ENCODE data around the gene EXOG.

The EXOG gene

DNA sequence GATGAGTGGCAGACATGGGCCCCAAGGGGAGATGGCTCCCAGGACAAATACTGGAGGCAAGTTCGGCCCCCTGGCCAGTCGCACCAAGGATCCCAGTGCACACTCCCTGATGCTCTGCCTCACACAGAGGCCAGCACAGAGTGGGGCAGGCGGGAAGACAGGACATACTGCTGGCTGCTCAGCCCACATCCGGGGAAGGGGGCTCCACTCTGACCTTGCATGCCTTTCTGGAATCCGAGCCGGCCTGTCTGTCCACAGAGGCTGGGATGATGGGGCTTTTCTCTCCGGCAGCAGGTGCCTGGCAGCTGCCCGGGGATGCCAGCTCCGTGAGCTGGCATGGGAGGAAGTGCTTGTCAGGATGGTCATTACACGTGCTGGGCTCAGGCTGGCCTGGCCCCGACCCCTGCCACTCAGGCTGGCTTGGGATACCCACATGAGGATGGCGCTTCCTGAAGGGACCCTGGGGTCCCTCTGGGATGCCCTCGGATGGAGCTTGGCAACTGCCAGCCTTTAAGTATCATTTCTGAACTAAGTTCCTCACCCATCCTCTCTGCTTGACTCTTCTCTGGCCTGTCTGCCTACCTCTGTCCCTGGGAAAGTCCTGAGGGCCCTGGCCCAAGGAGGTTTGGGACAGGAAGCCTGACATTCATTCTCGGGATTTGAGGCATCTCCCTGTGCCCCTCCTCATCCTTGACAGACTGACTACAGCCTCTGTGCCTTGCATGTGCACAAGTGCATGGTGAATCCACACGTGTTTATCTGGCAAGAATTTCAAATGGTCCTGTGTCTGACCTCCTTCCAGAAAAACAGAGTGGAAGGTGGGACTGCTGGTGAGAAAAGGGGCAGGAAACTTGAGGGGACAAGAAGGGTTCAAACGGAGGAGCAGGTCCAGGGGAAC is 46.5 kb downstream of the EXOG start:
- in situ Hi-C loops (cut with MboI; ENCODE audit: low sequenced_read_pairs): no loop called here

- in situ Hi-C loops (cut with MboI; ENCODE audit: low sequenced_read_pairs): no loop called here
Observed at GRCh38 chr3:38543586-38543985, 47.4 kb downstream of the EXOG start.

GRCh38 chr3:38544926-38545325 is 48.8 kb downstream of the EXOG start:
- in situ Hi-C loops (cut with MboI; ENCODE audit: low sequenced_read_pairs): no loop called here

DNA sequence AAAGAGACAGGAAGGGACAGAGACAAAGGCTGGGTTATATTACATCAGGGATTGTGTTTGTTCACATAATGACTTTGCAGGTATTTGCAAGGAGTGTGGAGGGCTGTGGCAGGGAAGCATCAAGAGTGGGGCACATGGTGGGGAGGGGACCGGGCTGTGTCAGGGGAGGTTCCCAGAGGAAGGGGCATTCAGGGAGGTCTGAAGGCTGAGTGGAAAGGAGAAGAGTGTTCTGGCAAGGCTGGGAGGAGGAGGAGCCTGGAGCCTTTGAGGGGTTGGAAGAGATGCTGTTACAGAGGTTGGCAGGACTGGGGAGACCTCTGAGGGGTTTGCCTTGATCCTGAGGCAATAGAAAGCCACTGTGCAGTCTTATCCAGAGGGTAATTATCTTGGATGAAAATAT is 49.4 kb downstream of the EXOG start:
- in situ Hi-C loops (cut with MboI; ENCODE audit: low sequenced_read_pairs): no loop called here

DNA sequence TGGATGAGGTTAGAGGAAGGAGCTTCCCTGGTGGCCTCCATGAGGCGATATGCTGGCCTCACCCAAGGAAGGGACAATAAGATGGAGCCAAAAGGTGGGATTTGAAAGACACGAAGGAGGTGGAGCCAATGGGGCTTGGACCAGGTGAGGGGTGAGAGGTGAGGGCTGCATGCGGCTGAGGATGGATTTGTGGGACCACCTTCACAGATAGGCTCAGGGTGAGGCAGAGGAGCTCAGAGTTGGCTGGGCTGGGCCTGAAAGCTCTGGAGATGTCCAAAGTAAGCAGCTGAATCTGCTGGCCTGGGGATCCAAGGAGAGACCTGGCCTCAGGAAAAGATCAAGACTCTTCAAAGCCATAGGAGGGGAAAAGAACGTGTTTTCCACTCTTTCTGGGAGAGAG is 49.8 kb downstream of the EXOG start:
- in situ Hi-C loops (cut with MboI; ENCODE audit: low sequenced_read_pairs): no loop called here

DNA sequence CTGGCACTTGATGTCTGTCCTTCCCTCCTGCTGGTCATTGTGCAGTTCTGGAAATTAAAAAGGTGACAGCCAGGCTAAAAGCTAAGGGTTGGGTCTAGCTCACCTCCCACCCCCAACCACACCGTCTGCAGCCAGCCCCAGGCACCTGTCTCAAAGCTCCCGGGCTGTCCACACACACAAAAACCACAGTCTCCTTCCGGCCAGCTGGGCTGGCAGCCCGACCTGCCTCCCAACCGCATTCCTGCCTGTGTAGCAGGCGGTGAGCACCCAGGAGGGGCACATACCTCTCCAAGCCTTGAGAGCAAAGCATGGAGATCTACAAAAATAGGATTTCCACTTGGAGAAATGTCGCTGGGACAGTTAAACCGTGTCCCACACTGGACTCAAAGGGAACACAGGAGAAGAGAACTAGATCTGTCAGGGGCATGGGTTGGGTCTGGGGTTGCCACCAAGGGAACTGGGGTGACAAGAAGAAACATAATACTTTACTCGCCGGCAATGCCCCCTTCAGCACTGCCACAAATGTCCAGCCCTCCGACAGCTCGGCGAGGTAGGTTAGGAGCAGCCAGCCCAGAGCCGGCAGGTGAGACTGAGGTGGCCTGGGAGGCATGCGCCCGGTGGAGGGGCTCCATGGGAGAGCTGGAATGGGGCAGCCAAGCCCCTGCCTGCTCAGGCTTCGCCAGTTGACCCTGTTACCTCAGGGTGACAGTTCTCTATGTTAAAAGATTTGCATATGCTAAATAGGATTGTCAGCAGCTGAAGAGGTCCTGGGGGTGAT is 52.2 kb downstream of the EXOG start:
- in situ Hi-C loops (cut with MboI; ENCODE audit: low sequenced_read_pairs): no loop called here

GRCh38 chr3:38549082-38549481 is 52.9 kb downstream of the EXOG start:
- in situ Hi-C loops (cut with MboI; ENCODE audit: low sequenced_read_pairs): no loop called here

GRCh38 chr3:38549486-38549885 is 53.3 kb downstream of the EXOG start:
- in situ Hi-C loops (cut with MboI; ENCODE audit: low sequenced_read_pairs): no loop called here

- in situ Hi-C loops (cut with MboI; ENCODE audit: low sequenced_read_pairs): no loop called here
Observed at GRCh38 chr3:38549957-38550840, 54.1 kb downstream of the EXOG start.

- in situ Hi-C loops (cut with MboI; ENCODE audit: low sequenced_read_pairs): no loop called here
Observed at GRCh38 chr3:38551026-38551832, 55.1 kb downstream of the EXOG start.

DNA sequence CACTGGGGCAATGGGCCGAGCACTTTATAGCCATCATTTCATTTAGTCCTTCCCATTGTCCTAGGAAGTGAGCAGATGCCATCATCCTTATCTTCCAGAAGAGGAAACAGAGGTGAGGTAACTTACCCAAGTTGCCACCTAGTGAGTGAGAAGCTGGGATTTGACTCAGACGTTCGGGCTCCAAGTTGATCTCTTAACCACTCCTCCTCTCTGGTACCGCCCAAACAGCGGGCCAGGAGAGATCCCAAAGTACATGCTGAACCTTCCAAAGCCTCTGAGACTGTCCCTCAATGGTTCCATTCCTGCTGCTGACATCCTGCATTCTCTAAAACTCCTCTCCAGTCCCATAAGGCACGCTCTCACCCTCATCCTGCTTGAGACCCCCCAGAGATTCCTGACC is 56.2 kb downstream of the EXOG start:
- in situ Hi-C loops (cut with MboI; ENCODE audit: low sequenced_read_pairs): no loop called here

DNA sequence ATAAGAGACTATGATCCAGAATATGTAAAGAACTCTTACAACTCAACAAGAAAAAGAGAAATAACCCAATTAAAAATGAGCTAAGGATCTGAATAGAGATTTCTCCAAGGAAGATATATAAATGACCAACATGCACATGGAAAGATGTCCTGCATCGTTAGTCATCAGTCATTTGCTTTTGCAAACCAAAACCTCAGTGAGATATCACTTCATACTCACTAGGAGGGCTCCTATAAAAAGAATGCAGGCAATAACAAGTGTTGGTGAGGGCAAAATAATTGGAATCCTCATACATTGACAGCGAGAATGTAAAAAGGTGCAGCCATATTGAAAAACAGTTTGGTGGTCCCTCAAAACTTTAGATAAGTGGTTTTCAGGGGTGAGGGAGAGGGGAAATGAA is 56.9 kb downstream of the EXOG start:
- in situ Hi-C loops (cut with MboI; ENCODE audit: low sequenced_read_pairs): no loop called here

DNA sequence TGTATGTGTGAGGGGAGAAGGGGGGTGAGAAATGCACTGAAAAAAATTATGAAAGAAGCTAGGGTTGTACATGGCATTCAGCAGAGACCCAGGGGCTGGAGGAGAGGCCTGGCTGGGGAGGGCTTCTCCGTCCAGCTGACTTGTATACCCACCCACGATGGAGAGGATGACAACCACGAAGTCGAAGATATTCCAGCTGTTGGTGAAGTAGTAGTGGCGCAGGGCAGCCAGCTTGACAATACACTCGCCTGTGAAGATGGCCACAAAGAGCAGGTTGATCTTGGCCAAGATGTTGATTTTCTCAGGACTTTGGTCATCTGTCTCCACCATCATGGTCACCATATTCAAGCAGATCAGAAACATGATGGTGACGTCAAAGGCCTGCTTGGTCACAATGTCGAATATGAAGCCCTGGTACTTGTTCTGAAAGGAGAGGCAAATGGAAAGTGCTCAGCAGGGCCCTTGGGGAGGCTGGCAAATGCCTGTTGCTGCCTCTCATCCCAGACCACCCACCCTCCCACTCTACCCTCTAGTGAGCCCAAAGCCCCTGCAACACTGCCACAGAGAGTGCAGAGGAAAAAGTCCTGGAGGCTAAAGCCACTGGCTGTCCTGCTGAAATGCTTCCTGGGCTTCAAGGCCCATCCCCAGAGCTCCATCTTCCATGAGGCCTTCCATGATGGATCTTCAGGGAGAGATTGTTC is 58.1 kb downstream of the EXOG start:
- in situ Hi-C loops (cut with MboI; ENCODE audit: low sequenced_read_pairs): no loop called here

DNA sequence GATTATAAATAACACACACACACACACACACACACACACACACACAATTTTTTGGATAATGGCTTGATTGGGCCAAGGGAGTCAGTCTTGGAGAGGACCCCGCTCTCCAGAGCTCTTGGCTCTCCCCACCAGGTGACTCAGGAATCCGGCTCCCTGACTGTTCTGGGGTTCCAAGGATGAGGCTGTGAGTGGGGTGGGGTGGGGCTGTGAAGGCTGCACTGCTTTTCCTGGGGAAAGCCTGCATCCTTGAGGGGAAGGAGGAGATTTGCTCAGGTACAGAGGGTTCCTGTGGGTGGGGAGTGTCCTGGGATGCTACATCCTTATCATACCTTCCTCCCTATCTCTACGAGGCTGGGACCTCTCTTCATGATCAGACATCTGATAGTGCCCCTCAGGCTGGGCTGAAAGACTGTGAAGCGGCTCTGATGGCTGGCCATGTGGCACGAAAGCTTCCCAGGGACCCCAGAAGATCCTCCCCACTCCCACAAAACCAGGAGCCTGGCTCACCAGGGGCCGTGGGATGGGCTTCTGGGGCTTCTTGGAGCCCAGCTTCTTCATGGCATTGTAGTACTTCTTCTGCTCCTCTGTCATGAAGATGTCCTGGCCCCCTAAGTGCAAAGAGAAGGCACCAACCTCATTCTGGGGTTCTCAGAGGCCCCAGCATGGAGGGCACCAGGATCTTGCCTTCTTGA is 59.2 kb downstream of the EXOG start:
- in situ Hi-C loops (cut with MboI; ENCODE audit: low sequenced_read_pairs): no loop called here

- in situ Hi-C loops (cut with MboI; ENCODE audit: low sequenced_read_pairs): no loop called here
Observed at GRCh38 chr3:38555926-38556325, 59.8 kb downstream of the EXOG start.

DNA sequence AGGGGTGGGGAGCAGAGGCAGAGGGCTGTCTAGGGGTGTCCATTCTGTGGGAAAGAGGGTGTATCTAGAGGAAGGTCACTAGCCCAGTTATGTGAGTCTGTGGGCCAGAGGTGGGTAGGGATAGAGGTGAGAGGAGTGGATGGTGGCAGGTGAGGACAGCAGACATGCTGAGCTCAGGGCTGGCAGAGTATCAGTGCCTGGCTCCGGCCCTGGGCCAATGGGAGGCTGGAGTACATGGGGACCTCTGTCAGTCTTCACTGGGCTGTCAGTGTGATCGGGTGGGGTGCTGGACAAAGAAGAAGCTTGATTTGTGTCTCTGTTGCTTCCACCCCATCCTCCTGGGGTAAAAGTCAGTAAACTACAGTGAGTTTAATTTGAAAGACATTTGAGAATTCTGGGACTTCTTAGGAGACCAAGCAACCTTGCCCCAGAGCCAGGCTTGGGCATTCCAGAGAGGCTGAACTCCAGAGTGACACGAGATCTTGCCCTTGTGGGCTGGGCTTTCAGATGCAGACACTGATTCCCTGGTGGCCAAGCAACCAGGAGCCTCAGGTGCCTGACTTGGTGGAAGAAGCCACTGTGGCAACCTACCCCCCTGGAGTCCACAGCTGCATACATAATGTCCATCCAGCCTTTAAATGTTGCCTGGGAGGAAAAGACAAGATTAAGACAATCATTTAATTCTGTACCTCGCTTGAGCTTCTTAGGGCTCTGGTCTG is 60.7 kb downstream of the EXOG start:
- in situ Hi-C loops (cut with MboI; ENCODE audit: low sequenced_read_pairs): no loop called here

- in situ Hi-C loops (cut with MboI; ENCODE audit: low sequenced_read_pairs): no loop called here
Observed at GRCh38 chr3:38558864-38559263, 62.7 kb downstream of the EXOG start.

GRCh38 chr3:38560284-38560683 is 64.1 kb downstream of the EXOG start:
- in situ Hi-C loops (cut with MboI; ENCODE audit: low sequenced_read_pairs): no loop called here
